HCT116 (cell line): ENCODE data around the gene DHCR24. TPM values are rescaled to one million over a fixed set of nuclear protein-coding genes. Genes with fewer than 3 reads are reported as not detected.

Experiments used
- ATAC-seq: fragments of 200-7000 bp; cut with Tn5 transposase; 2 replicates; pipeline ENCODE4 v1.9.1; 2020; ENCODE audit warnings: mild to moderate bottlenecking, moderate library complexity
- BruUV-seq: library from RNA; stranded (reverse); fragments of 400-500 nt; replicated peaks from 2 replicates; lab custom pipeline; 2021; lab: Mats Ljungman, UMichigan
- CTCF ChIA-PET: fragments of 300-600 bp; sonication (Branson Sonifier 250); formaldehyde crosslinking; loops from one replicate; lab custom pipeline; 2021; ENCODE audit warnings: antibody characterized with exemption; lab: Charles Lee
- POLR2A ChIA-PET: fragments of 300-600, 350-600 bp; sonication (Branson Sonifier 250); formaldehyde crosslinking; loops from one replicate; lab custom pipeline; 2021; ENCODE audit warnings: antibody characterized with exemption; lab: Charles Lee
- RAD21 ChIA-PET, 2 experiments: fragments of 300-600 bp; sonication (Branson Sonifier 250); formaldehyde crosslinking; loops; one replicate each; lab custom pipeline; 2023; ENCODE audit warnings: low total read pairs in 2 of 2; ENCODE audit not compliant: uncharacterized antibody in 2 of 2, unreplicated experiment in 2 of 2, low non-redundant PET in 1 of 2; lab: Charles Lee
- DNase-seq: peaks from one replicate; pipeline ENCODE4 v3.0.0-alpha.2; 2010; ENCODE audit warnings: low read depth, low spot score
- H2AFZ ChIP-seq: fragments of 200-600 bp; shearing (Covaris generic), sonication (generic); 2 replicates; pipeline ENCODE4 v1.6.1; 2017; ENCODE audit warnings: low read depth, mixed run types, mixed read lengths, antibody characterized with exemption, low read length; ENCODE audit not compliant: poor library complexity, severe bottlenecking
- H3K27ac ChIP-seq: 2 replicates; pipeline ENCODE4 v1.5.1; 2012; ENCODE audit warnings: low read depth, low read length
- H3K27me3 ChIP-seq: fragments of 200-600 bp; sonication (generic); 2 replicates; pipeline ENCODE4 v1.6.1; 2016; ENCODE audit warnings: mixed run types, low read length, mixed read lengths; ENCODE audit not compliant: insufficient read depth
- H3K36me3 ChIP-seq, 2 experiments: fragments of 200-500 bp in 1 of 2; fragments of 200-600 bp in 1 of 2; sonication (Bioruptor generic) in 1 of 2; sonication (generic) in 1 of 2; 2 replicates each; pipeline versions ENCODE4 v1.5.1 to v1.6.1; 2014 to 2016; ENCODE audit warnings: low read length in 2 of 2, inconsistent platforms in 1 of 2, mixed read lengths in 1 of 2, mixed run types in 1 of 2; ENCODE audit not compliant: insufficient read depth in 2 of 2, control insufficient read depth in 1 of 2
- H3K4me1 ChIP-seq, 2 experiments: fragments of 200-600 bp in 1 of 2; sonication (generic) in 1 of 2; 2 replicates each; pipeline versions ENCODE4 v1.5.1 to v1.6.1; 2012 to 2017; ENCODE audit warnings: low read length in 2 of 2, inconsistent platforms in 1 of 2, mild to moderate bottlenecking in 1 of 2, mixed read lengths in 1 of 2, mixed run types in 1 of 2, moderate library complexity in 1 of 2; ENCODE audit not compliant: insufficient read depth in 2 of 2, control insufficient read depth in 1 of 2
- H3K4me2 ChIP-seq: fragments of 200-600 bp; sonication (generic); 2 replicates; pipeline ENCODE4 v1.6.1; 2017; ENCODE audit warnings: mixed run types, low read length, mixed read lengths
- H3K4me3 ChIP-seq, 2 experiments: fragments of 200-600 bp in 1 of 2; sonication (generic) in 1 of 2; replicated peaks in 1 of 2; 2 replicates each; pipeline ENCODE4 v1.5.1; 2011 to 2016; ENCODE audit warnings: low read length in 2 of 2, control low read depth in 1 of 2, low read depth in 1 of 2, mild to moderate bottlenecking in 1 of 2, mixed read lengths in 1 of 2, mixed run types in 1 of 2
- H3K79me2 ChIP-seq: fragments of 200-600 bp; sonication (generic); 2 replicates; pipeline ENCODE4 v1.6.1; 2017; ENCODE audit warnings: mild to moderate bottlenecking, mixed run types, low read length, moderate library complexity, mixed read lengths; ENCODE audit not compliant: insufficient read depth
- H3K9ac ChIP-seq: fragments of 200-600 bp; sonication (generic); 2 replicates; pipeline ENCODE4 v1.6.1; 2016; ENCODE audit warnings: low read length, mixed read lengths
- H3K9me2 ChIP-seq: fragments of 200-600 bp; sonication (generic), shearing (Covaris generic); 2 replicates; pipeline ENCODE4 v1.6.1; 2017; ENCODE audit warnings: mixed run types, mild to moderate bottlenecking, moderate library complexity; ENCODE audit not compliant: insufficient read depth
- H3K9me3 ChIP-seq, 2 experiments: fragments of 200-500 bp in 1 of 2; fragments of 200-600 bp in 1 of 2; sonication (Bioruptor generic) in 1 of 2; sonication (generic) in 1 of 2; 2 replicates each; pipeline ENCODE4 v1.6.1; 2014 to 2017; ENCODE audit warnings: low read length in 2 of 2, mixed read lengths in 2 of 2, inconsistent platforms in 1 of 2, low read depth in 1 of 2, mild to moderate bottlenecking in 1 of 2, mixed run types in 1 of 2, moderate library complexity in 1 of 2; ENCODE audit not compliant: control insufficient read depth in 1 of 2, insufficient read depth in 1 of 2
- H4K20me1 ChIP-seq: fragments of 200-600 bp; sonication (generic), shearing (Covaris generic); 2 replicates; pipeline ENCODE4 v1.6.1; 2017; ENCODE audit warnings: mixed run types, mild to moderate bottlenecking, moderate library complexity; ENCODE audit not compliant: insufficient read depth
- CEBPB ChIP-seq: IDR thresholded peaks from 2 replicates; pipeline ENCODE4 v1.6.1; 2012; ENCODE audit warnings: low read depth
- EGR1 ChIP-seq: IDR thresholded peaks from 2 replicates; pipeline ENCODE4 v1.6.1; 2012; ENCODE audit warnings: low read depth
- FOSL1 ChIP-seq: IDR thresholded peaks from 2 replicates; pipeline ENCODE4 v1.6.1; 2012; ENCODE audit warnings: low read depth
- JUND ChIP-seq: IDR thresholded peaks from 2 replicates; pipeline ENCODE4 v1.6.1; 2012
- POLR2AphosphoS5 ChIP-seq: IDR thresholded peaks from 2 replicates; pipeline ENCODE4 v1.6.1; 2011; ENCODE audit warnings: mild to moderate bottlenecking, low read depth, low read length, moderate library complexity
- RAD21 ChIP-seq: IDR thresholded peaks from 2 replicates; pipeline ENCODE4 v1.6.1; 2012; ENCODE audit warnings: low read depth, mild to moderate bottlenecking
- SIN3A ChIP-seq: IDR thresholded peaks from 2 replicates; pipeline ENCODE4 v1.6.1; 2012; ENCODE audit warnings: low read depth
- SP1 ChIP-seq: IDR thresholded peaks from 2 replicates; pipeline ENCODE4 v1.6.1; 2012; ENCODE audit warnings: low read depth
- SRF ChIP-seq: IDR thresholded peaks from 2 replicates; pipeline ENCODE4 v1.6.1; 2012; ENCODE audit warnings: low read depth
- TCF7L2 ChIP-seq: IDR thresholded peaks from 2 replicates; pipeline ENCODE4 v1.7.0; 2011; ENCODE audit warnings: borderline replicate concordance, inconsistent platforms; ENCODE audit not compliant: insufficient read depth, insufficient read length; ENCODE audit errors: extremely low read depth
- YY1 ChIP-seq: IDR thresholded peaks from 2 replicates; pipeline ENCODE4 v1.6.1; 2011; ENCODE audit warnings: low read length, low read depth, moderate library complexity, mild to moderate bottlenecking; ENCODE audit not compliant: insufficient replicate concordance; ENCODE audit errors: extremely low read depth
- ZNF274 ChIP-seq: fragments of 200-500 bp; sonication (Bioruptor generic); IDR thresholded peaks from 2 replicates; pipeline ENCODE4 v1.6.1; 2014; ENCODE audit warnings: mild to moderate bottlenecking, low read depth, low read length, inconsistent platforms
- intact Hi-C: fragments of 100-400 bp; cut with micrococcal nuclease; formaldehyde crosslinking; loops from 2 replicates; pipeline ENCODE4 v1.10.0; 2022
- total RNA-seq: library from RNA; stranded (reverse); gene quantifications from one replicate; pipeline ENCODE4 v1.2.1, GENCODE V29; 2021; ENCODE audit not compliant: unreplicated experiment
- TF ChIP-seq, protein P1 (sequence below): IDR thresholded peaks from 2 replicates; pipeline ENCODE4 v1.6.1; 2012
- TF ChIP-seq, protein P2 (sequence below): IDR thresholded peaks from 2 replicates; pipeline ENCODE4 v1.6.1; 2012
- TF ChIP-seq, protein P3 (sequence below), 3 experiments: fragments of 200-600 bp in 1 of 3; sonication (generic) in 1 of 3; IDR thresholded peaks in 2 of 3; conservative IDR thresholded peaks in 1 of 3; 2 replicates each; pipeline ENCODE4 v1.5.1; 2012 to 2017; ENCODE audit warnings: low read depth in 2 of 3, low read length in 2 of 3, antibody characterized with exemption in 1 of 3, borderline replicate concordance in 1 of 3, control low read depth in 1 of 3, mild to moderate bottlenecking in 1 of 3, mixed read lengths in 1 of 3, mixed run types in 1 of 3, moderate library complexity in 1 of 3; ENCODE audit not compliant: insufficient read depth in 1 of 3
- TF ChIP-seq, protein P4 (sequence below): IDR thresholded peaks from 2 replicates; pipeline ENCODE4 v1.6.1; 2012; ENCODE audit warnings: low read depth
- TF ChIP-seq, protein P5 (sequence below): IDR thresholded peaks from 2 replicates; pipeline ENCODE4 v1.6.1; 2011; ENCODE audit warnings: mild to moderate bottlenecking, low read length, moderate library complexity; ENCODE audit not compliant: insufficient replicate concordance; ENCODE audit errors: extremely low read depth

DHCR24 gene
- total RNA-seq, 1 experiment from 2014 or later: 132 TPM

DNA sequence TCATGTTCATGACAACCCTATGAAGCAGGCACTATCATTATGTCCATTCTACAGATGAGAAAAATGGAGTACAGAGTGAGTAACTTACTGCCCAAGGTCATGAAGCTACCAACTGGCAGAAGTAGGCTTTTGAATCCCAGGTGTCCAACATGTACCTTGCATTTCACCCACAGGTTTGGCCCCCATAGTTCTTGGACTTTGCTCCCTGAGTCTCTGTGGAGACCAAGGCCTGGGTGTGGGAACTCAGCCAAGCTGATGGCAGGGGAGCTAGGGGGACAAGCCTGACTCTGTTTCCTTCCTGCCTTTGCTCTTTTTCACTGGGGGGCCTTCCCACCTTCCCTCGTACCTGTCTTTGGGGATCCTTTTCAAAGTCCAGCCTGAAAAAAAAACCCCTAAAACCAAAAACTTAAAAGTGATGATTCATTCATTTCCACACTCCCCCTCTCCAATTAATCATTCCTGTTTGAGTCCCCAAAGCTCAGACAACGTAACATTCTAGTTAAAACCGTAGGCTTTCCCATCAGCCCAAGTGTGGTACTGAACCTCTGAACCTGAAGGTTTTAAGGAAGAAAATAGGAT is 77.4 kb downstream of the DHCR24 start:
- intact Hi-C loops: loop anchor here (1.0 to 10.0 kb wide), 6 partner anchors 42 to 739 kb away; no protein-coding TSS in a partner anchor
- no peaks in the 10 kb centered on the region for H3K27me3 ChIP-seq
- H3K4me1 ChIP-seq: peaks cover 7 to 40% of the 10 kb centered on the region in 2 experiments
- BruUV-seq: no TSS peak
- DNase-seq: no peak
- no peaks in the 10 kb centered on the region for H3K9me3 ChIP-seq
- ChIA-PET RAD21 (interaction anchor here in 1 of 2 experiments (0.6 kb wide), 1 partner anchor 51 kb away, joined by 3 read pairs; no protein-coding TSS in a partner anchor), CTCF (interaction anchor here (1.2 to 2.0 kb wide), 4 partner anchors 8 to 948 kb away, joined by 3 to 6 read pairs (median 4); no protein-coding TSS in a partner anchor), POLR2A (no interaction called here)
- H3K9ac ChIP-seq: no peak overlapping the region
- no peak overlapping the region for H3K27ac ChIP-seq
- H3K9me2 ChIP-seq: no peaks in the 10 kb centered on the region
- no peak overlapping the region for H2AFZ ChIP-seq
- no peak overlapping the region for H3K4me3 ChIP-seq
- ATAC-seq: no peak
- TF ChIP-seq SIN3A (no peak), RAD21 (no peak), JUND (no peak), TCF7L2 (no peak), SRF (no peak), YY1 (no peak), ZNF274 (no peak), EGR1 (no peak), POLR2AphosphoS5 (no peak), CEBPB (no peak), FOSL1 (no peak), SP1 (no peak)
- TF ChIP-seq, protein P1, sequence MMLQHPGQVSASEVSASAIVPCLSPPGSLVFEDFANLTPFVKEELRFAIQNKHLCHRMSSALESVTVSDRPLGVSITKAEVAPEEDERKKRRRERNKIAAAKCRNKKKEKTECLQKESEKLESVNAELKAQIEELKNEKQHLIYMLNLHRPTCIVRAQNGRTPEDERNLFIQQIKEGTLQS: no peak
- TF ChIP-seq, protein P2, sequence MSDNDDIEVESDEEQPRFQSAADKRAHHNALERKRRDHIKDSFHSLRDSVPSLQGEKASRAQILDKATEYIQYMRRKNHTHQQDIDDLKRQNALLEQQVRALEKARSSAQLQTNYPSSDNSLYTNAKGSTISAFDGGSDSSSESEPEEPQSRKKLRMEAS: no peak
- TF ChIP-seq, protein P3, sequence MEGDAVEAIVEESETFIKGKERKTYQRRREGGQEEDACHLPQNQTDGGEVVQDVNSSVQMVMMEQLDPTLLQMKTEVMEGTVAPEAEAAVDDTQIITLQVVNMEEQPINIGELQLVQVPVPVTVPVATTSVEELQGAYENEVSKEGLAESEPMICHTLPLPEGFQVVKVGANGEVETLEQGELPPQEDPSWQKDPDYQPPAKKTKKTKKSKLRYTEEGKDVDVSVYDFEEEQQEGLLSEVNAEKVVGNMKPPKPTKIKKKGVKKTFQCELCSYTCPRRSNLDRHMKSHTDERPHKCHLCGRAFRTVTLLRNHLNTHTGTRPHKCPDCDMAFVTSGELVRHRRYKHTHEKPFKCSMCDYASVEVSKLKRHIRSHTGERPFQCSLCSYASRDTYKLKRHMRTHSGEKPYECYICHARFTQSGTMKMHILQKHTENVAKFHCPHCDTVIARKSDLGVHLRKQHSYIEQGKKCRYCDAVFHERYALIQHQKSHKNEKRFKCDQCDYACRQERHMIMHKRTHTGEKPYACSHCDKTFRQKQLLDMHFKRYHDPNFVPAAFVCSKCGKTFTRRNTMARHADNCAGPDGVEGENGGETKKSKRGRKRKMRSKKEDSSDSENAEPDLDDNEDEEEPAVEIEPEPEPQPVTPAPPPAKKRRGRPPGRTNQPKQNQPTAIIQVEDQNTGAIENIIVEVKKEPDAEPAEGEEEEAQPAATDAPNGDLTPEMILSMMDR (IDR thresholded peaks at IDR 0.05 in 2 of 3, conservative IDR thresholded peaks at IDR 0.05 in 1 of 3; ENCODE audit: borderline replicate concordance in 1 of 3, insufficient read depth in 1 of 3, low read depth in 2 of 3, low read length in 2 of 3): no peak
- TF ChIP-seq, protein P4, sequence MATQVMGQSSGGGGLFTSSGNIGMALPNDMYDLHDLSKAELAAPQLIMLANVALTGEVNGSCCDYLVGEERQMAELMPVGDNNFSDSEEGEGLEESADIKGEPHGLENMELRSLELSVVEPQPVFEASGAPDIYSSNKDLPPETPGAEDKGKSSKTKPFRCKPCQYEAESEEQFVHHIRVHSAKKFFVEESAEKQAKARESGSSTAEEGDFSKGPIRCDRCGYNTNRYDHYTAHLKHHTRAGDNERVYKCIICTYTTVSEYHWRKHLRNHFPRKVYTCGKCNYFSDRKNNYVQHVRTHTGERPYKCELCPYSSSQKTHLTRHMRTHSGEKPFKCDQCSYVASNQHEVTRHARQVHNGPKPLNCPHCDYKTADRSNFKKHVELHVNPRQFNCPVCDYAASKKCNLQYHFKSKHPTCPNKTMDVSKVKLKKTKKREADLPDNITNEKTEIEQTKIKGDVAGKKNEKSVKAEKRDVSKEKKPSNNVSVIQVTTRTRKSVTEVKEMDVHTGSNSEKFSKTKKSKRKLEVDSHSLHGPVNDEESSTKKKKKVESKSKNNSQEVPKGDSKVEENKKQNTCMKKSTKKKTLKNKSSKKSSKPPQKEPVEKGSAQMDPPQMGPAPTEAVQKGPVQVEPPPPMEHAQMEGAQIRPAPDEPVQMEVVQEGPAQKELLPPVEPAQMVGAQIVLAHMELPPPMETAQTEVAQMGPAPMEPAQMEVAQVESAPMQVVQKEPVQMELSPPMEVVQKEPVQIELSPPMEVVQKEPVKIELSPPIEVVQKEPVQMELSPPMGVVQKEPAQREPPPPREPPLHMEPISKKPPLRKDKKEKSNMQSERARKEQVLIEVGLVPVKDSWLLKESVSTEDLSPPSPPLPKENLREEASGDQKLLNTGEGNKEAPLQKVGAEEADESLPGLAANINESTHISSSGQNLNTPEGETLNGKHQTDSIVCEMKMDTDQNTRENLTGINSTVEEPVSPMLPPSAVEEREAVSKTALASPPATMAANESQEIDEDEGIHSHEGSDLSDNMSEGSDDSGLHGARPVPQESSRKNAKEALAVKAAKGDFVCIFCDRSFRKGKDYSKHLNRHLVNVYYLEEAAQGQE: no peak
- TF ChIP-seq, protein P5, sequence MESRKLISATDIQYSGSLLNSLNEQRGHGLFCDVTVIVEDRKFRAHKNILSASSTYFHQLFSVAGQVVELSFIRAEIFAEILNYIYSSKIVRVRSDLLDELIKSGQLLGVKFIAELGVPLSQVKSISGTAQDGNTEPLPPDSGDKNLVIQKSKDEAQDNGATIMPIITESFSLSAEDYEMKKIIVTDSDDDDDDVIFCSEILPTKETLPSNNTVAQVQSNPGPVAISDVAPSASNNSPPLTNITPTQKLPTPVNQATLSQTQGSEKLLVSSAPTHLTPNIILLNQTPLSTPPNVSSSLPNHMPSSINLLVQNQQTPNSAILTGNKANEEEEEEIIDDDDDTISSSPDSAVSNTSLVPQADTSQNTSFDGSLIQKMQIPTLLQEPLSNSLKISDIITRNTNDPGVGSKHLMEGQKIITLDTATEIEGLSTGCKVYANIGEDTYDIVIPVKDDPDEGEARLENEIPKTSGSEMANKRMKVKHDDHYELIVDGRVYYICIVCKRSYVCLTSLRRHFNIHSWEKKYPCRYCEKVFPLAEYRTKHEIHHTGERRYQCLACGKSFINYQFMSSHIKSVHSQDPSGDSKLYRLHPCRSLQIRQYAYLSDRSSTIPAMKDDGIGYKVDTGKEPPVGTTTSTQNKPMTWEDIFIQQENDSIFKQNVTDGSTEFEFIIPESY: no peak
- H4K20me1 ChIP-seq: no peaks in the 10 kb centered on the region
- no peaks in the 10 kb centered on the region for H3K36me3 ChIP-seq
- no peak overlapping the region; the same call in 1 of the 2 replicates for H3K4me2 ChIP-seq
- H3K79me2 ChIP-seq: no peaks in the 10 kb centered on the region
